ENCODE measurements around the gene CSN2.

GRCh38 chr4:69991016-69991415 lies 25.5 kb upstream of the CSN2 start:
- TF ChIP-seq CTCF (IDR thresholded peaks at IDR 0.05) = no peak
- no peak for TF ChIP-seq POLR2A (IDR thresholded peaks at IDR 0.05)
